Heart left ventricle (tissue), 16 donors: ENCODE results near the gene GLB1L2. TPM values are rescaled to one million over a fixed set of nuclear protein-coding genes. Genes with fewer than 3 reads are reported as not detected.

Source experiments
- ATAC-seq, 4 donors: fragments of 200-7000 bp; cut with Tn5 transposase; one replicate each; pipeline ENCODE4 v1.9.1; 2020 to 2022; ENCODE audit warnings: moderate library complexity in 4 of 4, mild to moderate bottlenecking in 3 of 4, moderate number of reproducible peaks in 1 of 4
- DNase-seq, 5 donors: peaks; one replicate each; pipeline ENCODE4 v3.0.0-alpha.2; 2020
- H3K27ac ChIP-seq, 12 donors: fragments of 200-600 bp; sonication (generic) in 4 of 12; one replicate each; pipeline versions ENCODE4 v1.5.0 to v1.8.0; 2016 to 2022; ENCODE audit warnings: mild to moderate bottlenecking in 2 of 12
- H3K27me3 ChIP-seq, 9 donors: fragments of 200-600 bp; sonication (generic) in 2 of 9; one replicate each; pipeline versions ENCODE4 v1.5.1 to v1.8.0; 2016 to 2022; ENCODE audit warnings: mild to moderate bottlenecking in 3 of 9
- H3K36me3 ChIP-seq, 9 donors: fragments of 200-600 bp; sonication (generic) in 2 of 9; one replicate each; pipeline versions ENCODE4 v1.5.0 to v1.8.0; 2018 to 2022; ENCODE audit warnings: mild to moderate bottlenecking in 2 of 9
- H3K4me1 ChIP-seq, 12 donors: fragments of 200-600 bp; sonication (generic) in 4 of 12; one replicate each; pipeline versions ENCODE4 v1.5.0 to v1.8.0; 2016 to 2022; ENCODE audit warnings: mild to moderate bottlenecking in 3 of 12
- H3K4me3 ChIP-seq, 12 donors: fragments of 200-600 bp; sonication (generic) in 4 of 12; one replicate each; pipeline versions ENCODE4 v1.5.0 to v1.8.0; 2017 to 2022; ENCODE audit warnings: mild to moderate bottlenecking in 9 of 12, moderate library complexity in 4 of 12
- H3K9me3 ChIP-seq, 12 donors: fragments of 200-600 bp; sonication (generic) in 4 of 12; one replicate each; pipeline versions ENCODE4 v1.5.0 to v1.8.0; 2016 to 2022; ENCODE audit warnings: mild to moderate bottlenecking in 1 of 12
- CTCF ChIP-seq, 12 donors: fragments of 200-600 bp; sonication (generic) in 4 of 12; IDR thresholded peaks; one replicate each; pipeline versions ENCODE4 v1.5.0 to v1.8.0; 2018 to 2022; ENCODE audit warnings: antibody characterized with exemption in 12 of 12, mild to moderate bottlenecking in 5 of 12
- POLR2A ChIP-seq, 2 donors: fragments of 450-650 bp; IDR thresholded peaks; one replicate each; pipeline ENCODE4 v1.6.1; 2017; ENCODE audit warnings: antibody characterized with exemption in 2 of 2, mild to moderate bottlenecking in 2 of 2, moderate library complexity in 2 of 2
- WGBS, 4 donors: extraction: QIAGEN DNeasy Blood & Tissue Kit in 2 of 4; methylation state at CpG; one replicate each; pipeline versions ENCODE4 v1.1.5 to v1.1.7; 2013 to 2018; 5-methylcytosine and 5-hydroxymethylcytosine counted together
- intact Hi-C, 10 donors: fragments of 100-400 bp; cut with DNase I; formaldehyde crosslinking; loops; one replicate each; pipeline versions ENCODE4 v1.11.1 to v1.14.2; 2022
- polyA plus RNA-seq, 2 donors: library from polyadenylated mRNA; stranded (reverse); fragments of 200-250 nt; gene quantifications; one replicate each; pipeline ENCODE4 v1.2.3, GENCODE V29; 2013
- total RNA-seq, 9 donors: library from RNA; depleted of rRNA in 2 of 9; stranded (reverse); fragments of >200 nt in 2 of 9; fragmentation: NEBNext Ultra II Directional in 3 of 9; extraction: Animal tissue kit (Norgen Biotek cat#: 25700) in 3 of 9; gene quantifications; one replicate each; pipeline versions ENCODE4 v1.1.0 to v1.2.4, GENCODE V29; 2016 to 2023
- donor health status: ischemic (EF 13 %, LVEDD 7.1; RV severe dilation, severe dysfunction).
- donor health status: healthy with polysubstance abuse.
- donor health status: DM: no; HTN: yes; CAD: no.
- donor health status: DM: no; HTN: no; CAD: no.
- donor health status: ischemic (EF 25% LVEDD 6.9; RV normal size, moderate dysfunction).
- donor health status: ischemic (EF 25% LVEDD 5.7; RV mildly dilated, moderate dysfunction).
- donor health status: healthy.
- donor health status: DM: yes; HTN: yes; CAD: no.
- donor health status: ischemic (EF 35%, LVEDD 5.7; RV mildly dilated, moderate dysfunction).
- donor health status: nonischemic (EF 11% LVEDD 7.7; RV severe dilation, severe dysfunction).
- donor health status: DM: yes; HTN: yes; CAD: no.
- donor health status: PGD.
- donor health status: ischemic (EF 29% LVEDD 5.4; RV normal size, mild dysfunction).
- donor health status: nonischemic (EF 23%, LVEDD 6.1; RV moderate dilation, normal function).

The GLB1L2 gene
- total and polyA plus RNA-seq, 11 donors, result 0.15 to 1.3 (median 0.37) TPM; not detected in 2

- no peak for DNase-seq
- Histone ChIP-seq H3K4me3 (no peak overlapping the region), H3K36me3 (no peaks in the 10 kb centered on the region), H3K27ac (no peak overlapping the region), H3K9me3 (no peaks in the 10 kb centered on the region), H3K27me3 (peaks cover 0 to 8% (median 0%) of the 10 kb centered on the region in 9 donors), H3K4me1 (no peaks in the 10 kb centered on the region)
- intact Hi-C loops, result no loop called here
- WGBS, 4 donors, result 66 to 92% (median 86%) methylated on average over 9 of the region's 9 CpGs
- no peak for ATAC-seq
- no peak for TF ChIP-seq POLR2A (IDR thresholded peaks at IDR 0.05)
- TF ChIP-seq CTCF (IDR thresholded peaks at IDR 0.05), result no peak
These were observed 37.1 kb upstream of the GLB1L2 start for GRCh38 chr11:134294664-134295063.

- TF ChIP-seq POLR2A (IDR thresholded peaks at IDR 0.05) (no peak), CTCF (IDR thresholded peaks at IDR 0.05) (no peak)
- intact Hi-C loops, result no loop called here
- Histone ChIP-seq H3K36me3 (no peaks in the 10 kb centered on the region), H3K27ac (no peak overlapping the region), H3K4me3 (no peak overlapping the region), H3K27me3 (peaks cover 0 to 9% (median 0%) of the 10 kb centered on the region in 9 donors), H3K4me1 (no peaks in the 10 kb centered on the region), H3K9me3 (peaks cover 0 to 10% (median 4%) of the 10 kb centered on the region in 12 donors)
- DNase-seq, result no peak
- WGBS, 4 donors, result 84 to 93% (median 85%) methylated on average over 8 to 12 of the region's 12 CpGs
- no peak for ATAC-seq
These were observed 19.6 kb upstream of the GLB1L2 start for GRCh38 chr11:134312223-134312622.

GRCh38 chr11:134312807-134313206 is 19.0 kb upstream of the GLB1L2 start:
- WGBS, 4 donors, result 65 to 83% (median 72%) methylated on average over 5 of the region's 5 CpGs
- intact Hi-C loops, result no loop called here
- ATAC-seq, result no peak

GRCh38 chr11:134313379-134313778 is 18.4 kb upstream of the GLB1L2 start:
- intact Hi-C loops, result no loop called here
- no peaks in the 10 kb centered on the region for H3K4me1 ChIP-seq
- no peak for ATAC-seq
- DNase-seq, result no peak
- H3K9me3 ChIP-seq, result peaks cover 0 to 22% (median 5%) of the 10 kb centered on the region in 12 donors
- H3K36me3 ChIP-seq, result no peaks in the 10 kb centered on the region
- H3K27me3 ChIP-seq, result peaks cover 0 to 9% (median 0%) of the 10 kb centered on the region in 9 donors
- TF ChIP-seq POLR2A (IDR thresholded peaks at IDR 0.05), result no peak
- TF ChIP-seq CTCF (IDR thresholded peaks at IDR 0.05), result no peak
- no peak overlapping the region for H3K4me3 ChIP-seq
- 84 to 89% (median 86%) methylated on average over 9 to 10 of the region's 10 CpGs for WGBS, 4 donors
- H3K27ac ChIP-seq, result no peak overlapping the region

More at GRCh38 chr11:134312807-134313206, 19.0 kb upstream of the GLB1L2 start:
- H3K4me1 ChIP-seq, result no peaks in the 10 kb centered on the region
- peaks cover 0 to 9% (median 0%) of the 10 kb centered on the region in 9 donors for H3K27me3 ChIP-seq
- TF ChIP-seq POLR2A (IDR thresholded peaks at IDR 0.05) (no peak), CTCF (IDR thresholded peaks at IDR 0.05) (no peak)
- no peak overlapping the region for H3K27ac ChIP-seq
- peaks cover 0 to 16% (median 5%) of the 10 kb centered on the region in 12 donors for H3K9me3 ChIP-seq
- H3K4me3 ChIP-seq, result no peak overlapping the region
- H3K36me3 ChIP-seq, result no peaks in the 10 kb centered on the region
- no peak for DNase-seq
